Measurements from ENCODE around the gene ERN1.

ERN1 gene

DNA sequence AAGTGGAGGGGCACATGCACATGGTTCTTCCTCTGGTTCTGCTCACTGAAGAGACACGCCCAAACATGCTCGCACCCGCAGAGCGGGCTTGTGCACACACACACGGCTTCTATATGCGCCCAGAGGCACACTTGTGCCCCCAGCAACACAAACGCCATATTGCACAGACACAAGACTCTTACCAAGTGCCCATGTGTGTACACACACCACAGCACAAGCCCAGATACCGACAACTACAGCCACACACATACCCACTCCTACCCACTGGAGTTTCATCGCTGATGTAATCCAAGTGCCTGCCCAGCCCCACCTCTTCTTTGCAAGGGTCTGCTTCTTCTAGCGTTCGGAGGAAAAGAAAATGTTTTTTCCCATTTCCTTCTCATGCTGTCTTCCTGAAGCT, 138.3 kb downstream of the ERN1 start:
- H3K18ac ChIP-seq (ENCODE audit: low read length), result no peak overlapping the region
- H3K14ac ChIP-seq (ENCODE audit: low read length), result no peak overlapping the region
- H2BK120ac ChIP-seq (ENCODE audit: low read depth, low read length), result no peak overlapping the region
- H3K27me3 ChIP-seq (ENCODE audit: control insufficient read depth in 3 of 3, insufficient read depth in 3 of 3, low read depth in 1 of 3, low read length in 3 of 3), result peaks cover 0 to 40% (median 4%) of the 10 kb centered on the region in 3 experiments
- no peak overlapping the region for H2BK12ac ChIP-seq (ENCODE audit: low read length)
- no peak overlapping the region for H2BK5ac ChIP-seq (ENCODE audit: low read length)
- no peak overlapping the region for H2BK15ac ChIP-seq (ENCODE audit: low read length)
- whole genome bisulfite sequencing, 2 donors (ENCODE audit: extremely low coverage in 2 of 2, insufficient read length in 2 of 2, insufficient replicate concordance in 1 of 2), result no CpG with 5 or more reads among the region's 11 CpGs
- H3K36me3 ChIP-seq (replicated peaks in 1 of 2; ENCODE audit: control insufficient read depth in 2 of 2, insufficient read depth in 2 of 2, low read length in 2 of 2), result no peaks in the 10 kb centered on the region
- H3K4me3 ChIP-seq (ENCODE audit: low read length in 2 of 2), result no peak overlapping the region
- H3K4me2 ChIP-seq (ENCODE audit: insufficient read depth, low read length, poor library complexity, severe bottlenecking), result no peak overlapping the region
- no peaks in the 10 kb centered on the region for H3K79me1 ChIP-seq (ENCODE audit: low read depth, low read length)
- H2AK5ac ChIP-seq (ENCODE audit: low read depth, low read length), result no peak overlapping the region
- no peak overlapping the region for H3K4ac ChIP-seq (ENCODE audit: low read length)
- no peak overlapping the region for H3K23ac ChIP-seq (ENCODE audit: low read depth, low read length, poor library complexity)
- no peak overlapping the region for H4K8ac ChIP-seq (ENCODE audit: low read depth, low read length)
- no peak for DNase-seq (ENCODE audit: low spot score)
- no peak overlapping the region for H3K27ac ChIP-seq (replicated peaks; ENCODE audit: low read length)
- peaks cover 0 to 12% of the 10 kb centered on the region in 2 donors for H3K4me1 ChIP-seq (ENCODE audit: control insufficient read depth in 2 of 2, insufficient read depth in 1 of 2, low read depth in 1 of 2, low read length in 2 of 2)
- H3K9ac ChIP-seq (ENCODE audit: low read depth, low read length, poor library complexity), result no peak overlapping the region
- no peaks in the 10 kb centered on the region for H3K9me3 ChIP-seq (replicated peaks in 1 of 2; ENCODE audit: control insufficient read depth in 2 of 2, insufficient read depth in 1 of 2, low read depth in 1 of 2, low read length in 2 of 2)
- H4K91ac ChIP-seq (ENCODE audit: low read depth, low read length, poor library complexity), result no peak overlapping the region
- no peak overlapping the region for H2AFZ ChIP-seq (ENCODE audit: low read length)

DNA sequence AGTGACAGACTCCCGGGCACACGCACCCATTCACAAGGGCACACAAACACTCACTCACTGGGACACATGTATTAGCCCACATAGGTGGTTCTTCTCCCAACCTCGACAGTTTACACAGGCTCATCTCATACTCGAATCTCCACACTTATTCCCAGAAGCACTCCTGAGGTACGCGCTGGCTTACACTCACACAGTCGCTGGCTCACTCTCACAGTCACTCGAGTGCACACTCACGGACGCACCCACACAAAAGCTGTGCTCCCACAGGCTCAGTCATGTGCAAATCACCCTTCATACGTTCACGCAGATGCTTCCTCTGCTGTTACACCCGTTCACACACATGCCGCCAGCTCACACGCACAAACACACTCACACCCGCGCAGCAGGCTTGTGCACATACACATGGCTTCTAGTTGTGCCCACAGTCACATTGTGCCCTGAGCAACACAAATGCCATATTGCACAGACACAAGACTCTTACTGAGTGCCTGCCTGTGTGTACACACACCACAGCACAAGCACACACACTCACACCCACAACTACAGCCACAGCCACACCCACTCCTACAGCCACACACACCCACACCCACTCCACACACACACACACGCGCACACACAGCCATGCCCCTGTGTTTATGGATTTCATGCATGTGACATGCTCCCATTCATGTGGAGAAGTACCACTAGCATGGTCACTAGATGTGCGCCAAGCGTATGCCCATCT, 140.2 kb downstream of the ERN1 start:
- Histone ChIP-seq H3K27me3 (ENCODE audit: control insufficient read depth in 3 of 3, insufficient read depth in 3 of 3, low read depth in 1 of 3, low read length in 3 of 3) (peaks cover 0 to 30% (median 2%) of the 10 kb centered on the region in 3 experiments), H3K18ac (ENCODE audit: low read length) (peak overlapping the region; percentile 92), H2BK12ac (ENCODE audit: low read length) (no peak overlapping the region), H3K4me2 (ENCODE audit: insufficient read depth, low read length, poor library complexity, severe bottlenecking) (no peak overlapping the region), H4K8ac (ENCODE audit: low read depth, low read length) (no peak overlapping the region), H3K23ac (ENCODE audit: low read depth, low read length, poor library complexity) (peak overlapping the region; percentile 95), H3K79me1 (ENCODE audit: low read depth, low read length) (no peaks in the 10 kb centered on the region), H2BK120ac (ENCODE audit: low read depth, low read length) (no peak overlapping the region), H3K14ac (ENCODE audit: low read length) (peak overlapping the region; percentile 99), H2AK5ac (ENCODE audit: low read depth, low read length) (peak overlapping the region; percentile 67), H2AFZ (ENCODE audit: low read length) (peak overlapping the region; percentile 89), H2BK15ac (ENCODE audit: low read length) (peak overlapping the region; percentile 8), H4K91ac (ENCODE audit: low read depth, low read length, poor library complexity) (no peak overlapping the region), H3K4ac (ENCODE audit: low read length) (no peak overlapping the region), H3K27ac (replicated peaks; ENCODE audit: low read length) (no peak overlapping the region), H3K9ac (ENCODE audit: low read depth, low read length, poor library complexity) (peak overlapping the region; percentile 5), H3K4me3 (ENCODE audit: low read length in 2 of 2) (peak overlapping the region in 1 of 2 donors; percentile 46), H3K36me3 (replicated peaks in 1 of 2; ENCODE audit: control insufficient read depth in 2 of 2, insufficient read depth in 2 of 2, low read length in 2 of 2) (no peaks in the 10 kb centered on the region), H2BK5ac (ENCODE audit: low read length) (peak overlapping the region; percentile 79), H3K4me1 (ENCODE audit: control insufficient read depth in 2 of 2, insufficient read depth in 1 of 2, low read depth in 1 of 2, low read length in 2 of 2) (peaks cover 0 to 14% of the 10 kb centered on the region in 2 donors), H3K9me3 (replicated peaks in 1 of 2; ENCODE audit: control insufficient read depth in 2 of 2, insufficient read depth in 1 of 2, low read depth in 1 of 2, low read length in 2 of 2) (no peaks in the 10 kb centered on the region)
- no CpG with 5 or more reads among the region's 21 CpGs for WGBS, 2 donors (ENCODE audit: extremely low coverage in 2 of 2, insufficient read length in 2 of 2, insufficient replicate concordance in 1 of 2)
- DNase-seq (ENCODE audit: low spot score), result no peak

Small RNAs within 50 kb of the gene (small RNA-seq; reads per million reads assigned to genes)
- 13,406 reads per million, percentile 100 among the genes with 10 or more reads in this experiment for gene SNORD104 (ENCODE audit: insufficient read depth)
